SK-N-SH treated with all-trans-retinoic acid at 6 μM for 48 hours (cell line): ENCODE results near the gene UBN2.

Experiments
- ARNTL ChIP-seq: fragments of 450-650 bp; formaldehyde crosslinking; IDR thresholded peaks from 2 replicates; pipeline ENCODE4 v1.5.0; 2020; ENCODE audit warnings: low read depth, mild to moderate bottlenecking, moderate library complexity, borderline replicate concordance
- CREB5 ChIP-seq: fragments of 250-450 bp; sonication (Bioruptor Pico); IDR thresholded peaks from 2 replicates; pipeline ENCODE4 v1.5.1; 2020; ENCODE audit warnings: low read depth, mild to moderate bottlenecking, moderate library complexity
- ESRRG ChIP-seq: fragments of 250-450 bp; sonication (Bioruptor Pico); IDR thresholded peaks from 2 replicates; pipeline ENCODE4 v1.6.1; 2021; ENCODE audit warnings: mild to moderate bottlenecking
- GLIS3 ChIP-seq: fragments of 250-450 bp; sonication (Bioruptor Pico); IDR thresholded peaks from 2 replicates; pipeline ENCODE4 v1.5.0; 2020; ENCODE audit warnings: mild to moderate bottlenecking, moderate library complexity
- ISL1 ChIP-seq: fragments of 250-450 bp; sonication (Bioruptor Pico); IDR thresholded peaks from 2 replicates; pipeline ENCODE4 v2.1.2; 2022; ENCODE audit warnings: mild to moderate bottlenecking, moderate library complexity
- PATZ1 ChIP-seq: fragments of 250-450 bp; sonication (Bioruptor Pico); IDR thresholded peaks from 2 replicates; pipeline ENCODE4 v1.8.0; 2020; ENCODE audit warnings: mild to moderate bottlenecking, moderate library complexity, borderline replicate concordance
- PPARA ChIP-seq: fragments of 250-450 bp; sonication (Bioruptor Pico); IDR thresholded peaks from 2 replicates; pipeline ENCODE4 v1.5.0; 2020; ENCODE audit warnings: mild to moderate bottlenecking, borderline replicate concordance
- RARB ChIP-seq: fragments of 250-450 bp; sonication (Bioruptor Pico); IDR thresholded peaks from 2 replicates; pipeline ENCODE4 v1.8.0; 2021; ENCODE audit warnings: mild to moderate bottlenecking, moderate library complexity
- SNAI2 ChIP-seq: fragments of 250-450 bp; sonication (Bioruptor Pico); IDR thresholded peaks from 2 replicates; pipeline ENCODE4 v1.5.0; 2020; ENCODE audit warnings: mild to moderate bottlenecking, moderate library complexity
- TOX ChIP-seq: fragments of 250-450 bp; sonication (Bioruptor Pico); IDR thresholded peaks from 2 replicates; pipeline ENCODE4 v1.8.0; 2021; ENCODE audit warnings: mild to moderate bottlenecking, moderate library complexity, borderline replicate concordance
- ZFP3 ChIP-seq: fragments of 250-450 bp; sonication (Bioruptor Pico); IDR thresholded peaks from 2 replicates; pipeline ENCODE4 v1.5.0; 2020; ENCODE audit warnings: mild to moderate bottlenecking, moderate library complexity
- ZFP30 ChIP-seq: fragments of 450-650 bp; formaldehyde crosslinking; IDR thresholded peaks from 2 replicates; pipeline ENCODE4 v1.5.0; 2022; ENCODE audit warnings: mild to moderate bottlenecking, moderate library complexity
- ZNF565 ChIP-seq: fragments of 450-650 bp; formaldehyde crosslinking; conservative IDR thresholded peaks from 2 replicates; pipeline ENCODE4 v1.5.0; 2020; ENCODE audit warnings: low read depth, mild to moderate bottlenecking, moderate library complexity
- ZNF8 ChIP-seq: fragments of 450-650 bp; formaldehyde crosslinking; IDR thresholded peaks from 2 replicates; pipeline ENCODE4 v1.5.0; 2020; ENCODE audit warnings: mild to moderate bottlenecking, moderate library complexity

- TF ChIP-seq PPARA (CRISPR knock-in tag) (no peak), ZFP30 (CRISPR knock-in tag) (no peak), ARNTL (CRISPR knock-in tag) (no peak), ESRRG (CRISPR knock-in tag) (no peak), GLIS3 (CRISPR knock-in tag) (no peak), ZNF8 (CRISPR knock-in tag) (no peak), PATZ1 (no peak), ISL1 (CRISPR knock-in tag) (no peak), ZFP3 (CRISPR knock-in tag) (no peak), RARB (CRISPR knock-in tag) (no peak), TOX (CRISPR knock-in tag) (no peak), ZNF565 (CRISPR knock-in tag) (no peak), CREB5 (CRISPR knock-in tag) (no peak), SNAI2 (no peak)
Measured at GRCh38 chr7:139332697-139333359, 101.8 kb downstream of the UBN2 start.
